Neural cell (in vitro differentiated cells): Measurements from ENCODE around the gene GLT8D2. TPM values are rescaled to one million over a fixed set of nuclear protein-coding genes. Genes with fewer than 3 reads are reported as not detected.
A peak's percentile ranks its signal among the peaks of the same experiment; 100 is the strongest.

Source experiments
- H2AFZ ChIP-seq: fragments of 200-600, 300-800 bp; sonication (generic), shearing (Covaris generic); 2 replicates; pipeline ENCODE4 v1.6.0; 2014; ENCODE audit warnings: low read depth, mild to moderate bottlenecking, antibody characterized with exemption, low read length, moderate library complexity
- H3F3A ChIP-seq: fragments of 200-600 bp; shearing (Covaris generic); 2 replicates; pipeline ENCODE4 v1.6.1; 2016; ENCODE audit warnings: mild to moderate bottlenecking, moderate library complexity, mixed read lengths, antibody characterized with exemption, low read length; ENCODE audit not compliant: insufficient read depth, poor library complexity, severe bottlenecking
- H3K27ac ChIP-seq: fragments of 200-600, 300-800 bp; sonication (generic), shearing (Covaris generic); 2 replicates; pipeline ENCODE4 v1.5.1; 2014; ENCODE audit warnings: mild to moderate bottlenecking, low read length, moderate library complexity
- H3K27me3 ChIP-seq: fragments of 300-800, 200-600 bp; sonication (generic), shearing (Covaris generic); 2 replicates; pipeline ENCODE4 v1.6.0; 2014; ENCODE audit warnings: mild to moderate bottlenecking, low read depth, low read length, moderate library complexity; ENCODE audit not compliant: insufficient read depth
- H3K36me3 ChIP-seq: fragments of 300-800, 200-600 bp; sonication (generic), shearing (Covaris generic); 2 replicates; pipeline ENCODE4 v1.5.1; 2014; ENCODE audit warnings: mild to moderate bottlenecking, antibody characterized with exemption, low read length, moderate library complexity; ENCODE audit not compliant: insufficient read depth
- H3K4me2 ChIP-seq: fragments of 300-800, 200-600 bp; sonication (generic), shearing (Covaris generic); 2 replicates; pipeline ENCODE4 v1.6.0; 2014; ENCODE audit warnings: mild to moderate bottlenecking, low read length
- H3K4me3 ChIP-seq: fragments of 300-800, 200-600 bp; sonication (generic), shearing (Covaris generic); 2 replicates; pipeline ENCODE4 v1.5.1; 2014; ENCODE audit warnings: mild to moderate bottlenecking, low read length, moderate library complexity
- H3K79me2 ChIP-seq: fragments of 200-600 bp; shearing (Covaris generic); replicated peaks from 2 replicates; pipeline ENCODE4 v1.6.0; 2014; ENCODE audit warnings: mild to moderate bottlenecking, low read length, moderate library complexity; ENCODE audit not compliant: insufficient read depth
- H3K9ac ChIP-seq: fragments of 300-800, 200-600 bp; sonication (generic), shearing (Covaris generic); 2 replicates; pipeline ENCODE4 v1.6.1; 2016; ENCODE audit warnings: mild to moderate bottlenecking, low read length, mixed read lengths
- H3K9me2 ChIP-seq: fragments of 200-600 bp; shearing (Covaris generic); 2 replicates; pipeline ENCODE4 v1.6.1; 2016; ENCODE audit warnings: mild to moderate bottlenecking, low read length, mixed read lengths; ENCODE audit not compliant: insufficient read depth
- H3K9me3 ChIP-seq: fragments of 200-600, 300-800 bp; sonication (generic), shearing (Covaris generic); 2 replicates; pipeline ENCODE4 v1.6.1; 2016; ENCODE audit warnings: mild to moderate bottlenecking, mixed run types, low read length, moderate library complexity, mixed read lengths
- H4K20me1 ChIP-seq: fragments of 200-600 bp; shearing (Covaris generic); 2 replicates; pipeline ENCODE4 v1.6.1; 2016; ENCODE audit warnings: mild to moderate bottlenecking, mixed run types; ENCODE audit not compliant: insufficient read depth
- CTCF ChIP-seq: fragments of 450-650 bp; IDR thresholded peaks from 2 replicates; pipeline ENCODE4 v1.5.1; 2014; ENCODE audit warnings: antibody characterized with exemption, mild to moderate bottlenecking, moderate library complexity; ENCODE audit not compliant: poor library complexity, severe bottlenecking
- EP300 ChIP-seq: fragments of 450-650 bp; conservative IDR thresholded peaks from 2 replicates; pipeline ENCODE4 v1.6.1; 2014; ENCODE audit warnings: antibody characterized with exemption, mild to moderate bottlenecking, moderate library complexity; ENCODE audit not compliant: poor library complexity, severe bottlenecking
- EZH2 ChIP-seq: fragments of 200-600, 300-800 bp; shearing (Covaris generic), sonication (generic); IDR thresholded peaks from 2 replicates; pipeline ENCODE4 v1.6.1; 2014; ENCODE audit warnings: antibody characterized with exemption, low read length, borderline replicate concordance, mild to moderate bottlenecking; ENCODE audit not compliant: insufficient read depth, poor library complexity, severe bottlenecking
- MXI1 ChIP-seq: fragments of 450-650 bp; conservative IDR thresholded peaks from 2 replicates; pipeline ENCODE4 v1.6.1; 2014; ENCODE audit warnings: antibody characterized with exemption, mild to moderate bottlenecking; ENCODE audit not compliant: poor library complexity, severe bottlenecking
- POLR2AphosphoS5 ChIP-seq: IDR thresholded peaks from 2 replicates; pipeline ENCODE4 v1.6.1; 2012
- RAD21 ChIP-seq: fragments of 450-650 bp; conservative IDR thresholded peaks from 2 replicates; pipeline ENCODE4 v1.6.1; 2014; ENCODE audit warnings: antibody characterized with exemption, mild to moderate bottlenecking, moderate library complexity
- REST ChIP-seq: IDR thresholded peaks from 2 replicates; pipeline ENCODE4 v1.6.1; 2012; ENCODE audit warnings: borderline replicate concordance
- SMC3 ChIP-seq: fragments of 450-650 bp; conservative IDR thresholded peaks from 2 replicates; pipeline ENCODE4 v1.6.1; 2014; ENCODE audit warnings: antibody characterized with exemption, mild to moderate bottlenecking, moderate library complexity; ENCODE audit not compliant: poor library complexity
- TAF1 ChIP-seq: IDR thresholded peaks from 2 replicates; pipeline ENCODE4 v1.6.1; 2012; ENCODE audit warnings: low read depth
- polyA plus RNA-seq: library from polyadenylated mRNA; depleted of rRNA; stranded (reverse); fragments of >200 nt; gene quantifications from 2 replicates; pipeline ENCODE4 v1.2.3, GENCODE V29; 2014

Gene GLT8D2
- polyA plus RNA-seq, 1 donor from 2014 or later, result 8.3 TPM

- peak within 1 kb of the TSS; percentile 88 for H2AFZ ChIP-seq
- no peaks in the 10 kb centered on the region for H3F3A ChIP-seq
- peak; percentile 92 for TF ChIP-seq MXI1
- peak; percentile 69 for TF ChIP-seq EP300
- TF ChIP-seq TAF1, result no peak
- TF ChIP-seq CTCF, result peak; percentile 12
- no peak for TF ChIP-seq RAD21
- peak; percentile 41 for TF ChIP-seq SMC3
- peak; percentile 22 for TF ChIP-seq REST
- peak; percentile 93 for TF ChIP-seq POLR2AphosphoS5
- no peak for TF ChIP-seq EZH2
- no peaks in the 10 kb centered on the region for H3K9me2 ChIP-seq
- peak within 1 kb of the TSS; percentile 91 for H3K27ac ChIP-seq
- peak within 1 kb of the TSS; percentile 94 for H3K4me2 ChIP-seq
- peak within 1 kb of the TSS; percentile 98 for H3K4me3 ChIP-seq
- H3K79me2 ChIP-seq, result peaks cover 22% of the 10 kb centered on the region
- no peaks in the 10 kb centered on the region for H3K36me3 ChIP-seq
- H3K27me3 ChIP-seq, result no peaks in the 10 kb centered on the region
- peak within 1 kb of the TSS; percentile 88 for H3K9ac ChIP-seq
- H4K20me1 ChIP-seq, result no peaks in the 10 kb centered on the region
- no peaks in the 10 kb centered on the region for H3K9me3 ChIP-seq
Observed at GRCh38 chr12:104064031-104064841, 14.2 kb upstream of the GLT8D2 start, which contains the start of gene HCFC2. HCFC2 (plus strand) TSS chr12:104064531; CDS start chr12:104064561, 30 bp downstream.

- peak; percentile 37 for TF ChIP-seq REST
- no peak for TF ChIP-seq EP300
Observed at GRCh38 chr12:104063712-104064030, 13.7 kb upstream of the GLT8D2 start.

More at GRCh38 chr12:104063712-104064030, 13.7 kb upstream of the GLT8D2 start:
- Histone ChIP-seq H3K36me3 (no peaks in the 10 kb centered on the region), H3K27ac (peak overlapping the region; percentile 91), H3K27me3 (no peaks in the 10 kb centered on the region), H3K9me3 (no peaks in the 10 kb centered on the region), H3K4me2 (peak overlapping the region; percentile 54), H3F3A (no peaks in the 10 kb centered on the region), H2AFZ (peak overlapping the region; percentile 88), H4K20me1 (no peaks in the 10 kb centered on the region), H3K79me2 (peaks cover 22% of the 10 kb centered on the region), H3K4me3 (peak overlapping the region; percentile 98), H3K9ac (peak overlapping the region; percentile 88), H3K9me2 (no peaks in the 10 kb centered on the region)
